AG04450 (cell line): Measurements from ENCODE around the gene MUTYH. TPM values are rescaled to one million over a fixed set of nuclear protein-coding genes. Genes with fewer than 3 reads are reported as not detected.
"Not testable (repeated sequence)": the region's sequence is repeated elsewhere in the genome, so short reads cannot be mapped to it uniquely, and the experiment has no call there.

ENCODE experiments used
- CTCF ChIA-PET: fragments of 300-600, 350-600 bp; formaldehyde crosslinking; extraction: SDS; loops from one replicate; lab custom pipeline; 2022; ENCODE audit warnings: antibody characterized with exemption, inconsistent platforms; lab: Charles Lee
- POLR2A ChIA-PET: fragments of 350-600 bp; formaldehyde crosslinking; extraction: SDS; loops from one replicate; lab custom pipeline; 2021; ENCODE audit warnings: antibody characterized with exemption, inconsistent platforms; lab: Yijun Ruan, JAX
- DNase-seq: peaks from one replicate; pipeline ENCODE4 v3.0.0-alpha.2; 2011; ENCODE audit warnings: low read depth, low spot score
- H3K27ac ChIP-seq: one replicate; pipeline ENCODE4 v1.5.1; 2012; ENCODE audit warnings: low read depth, low read length, control low read depth
- H3K27me3 ChIP-seq: one replicate; pipeline ENCODE4 v1.6.0; 2012; ENCODE audit warnings: low read length; ENCODE audit not compliant: control insufficient read depth, insufficient read depth
- H3K4me3 ChIP-seq: 2 replicates; pipeline ENCODE4 v1.5.1; 2011; ENCODE audit warnings: mild to moderate bottlenecking, low read depth, low read length, control low read depth
- H3K9me3 ChIP-seq: 2 replicates; pipeline ENCODE4 v1.5.1; 2012; ENCODE audit warnings: low read length; ENCODE audit not compliant: control insufficient read depth, insufficient read depth
- CTCF ChIP-seq: IDR thresholded peaks from 2 replicates; pipeline ENCODE4 v1.5.1; 2011; ENCODE audit warnings: low read depth, low read length, control low read depth, inconsistent platforms
- polyA plus RNA-seq: library from polyadenylated mRNA; depleted of rRNA; stranded (reverse); fragments of >200 nt; gene quantifications from 2 replicates; pipeline ENCODE4 v1.2.3, GENCODE V29; 2011; rRNA removed

Gene MUTYH
- polyA plus RNA-seq, 1 experiment: 5.8 TPM

GRCh38 chr1:45297666-45298356 lies 42.4 kb downstream of the MUTYH start:
- H3K9me3 ChIP-seq: no peaks in the 10 kb centered on the region
- CTCF ChIA-PET: interaction anchor here (0.9 to 13.9 kb wide), 2 partner anchors 282 to 498 kb away, joined by 3 to 616 read pairs; partner anchors contain the start of genes HECTD3, PLK3 and UROD
- no peaks in the 10 kb centered on the region for H3K27me3 ChIP-seq
- H3K4me3 ChIP-seq: no peak overlapping the region
- TF ChIP-seq CTCF: no peak
- POLR2A ChIA-PET: interaction anchor here (1.1 kb wide), 1 partner anchor 286 kb away, joined by 3 read pairs; the partner anchor contains the start of gene UROD
- H3K27ac ChIP-seq: no peak overlapping the region
- no peak for DNase-seq

- Histone ChIP-seq H3K9me3 (no peaks in the 10 kb centered on the region), H3K4me3 (no peak overlapping the region), H3K27ac (no peak overlapping the region), H3K27me3 (no peaks in the 10 kb centered on the region)
- ChIA-PET CTCF (interaction anchor here (1.7 to 13.9 kb wide), 3 partner anchors 9 to 276 kb away, joined by 7 to 616 read pairs (median 7); partner anchors contain the start of genes HECTD3 and UROD), POLR2A (no interaction called here)
- DNase-seq: no peak
- no peak for TF ChIP-seq CTCF
Observed at GRCh38 chr1:45291716-45292115, 48.5 kb downstream of the MUTYH start.

GRCh38 chr1:45291002-45291401 lies 49.2 kb downstream of the MUTYH start:
- H3K27me3 ChIP-seq, POLR2A ChIA-PET, H3K9me3 ChIP-seq, H3K4me3 ChIP-seq, DNase-seq, H3K27ac ChIP-seq: not testable (repeated sequence)
- CTCF ChIA-PET: interaction anchor here (0.7 to 13.9 kb wide), 3 partner anchors 10 to 275 kb away, joined by 5 to 616 read pairs (median 7); partner anchors contain the start of genes HECTD3 and UROD

- H3K9me3 ChIP-seq, CTCF ChIA-PET, H3K27me3 ChIP-seq, H3K4me3 ChIP-seq, DNase-seq, POLR2A ChIA-PET, H3K27ac ChIP-seq: not testable (repeated sequence)
Observed at GRCh38 chr1:45286521-45286920, 53.7 kb downstream of the MUTYH start.

GRCh38 chr1:45284858-45285257 lies 55.4 kb downstream of the MUTYH start:
- H3K27me3 ChIP-seq, CTCF ChIA-PET, H3K4me3 ChIP-seq, DNase-seq, H3K9me3 ChIP-seq, POLR2A ChIA-PET, H3K27ac ChIP-seq: not testable (repeated sequence)

GRCh38 chr1:45282351-45282750 lies 57.9 kb downstream of the MUTYH start:
- Histone ChIP-seq H3K9me3 (peaks cover 4% of the 10 kb centered on the region; the same call in 1 of the 2 replicates), H3K27me3 (no peaks in the 10 kb centered on the region), H3K27ac (no peak overlapping the region), H3K4me3 (no peak overlapping the region)
- POLR2A ChIA-PET: no interaction called here
- DNase-seq: no peak
- TF ChIP-seq CTCF: no peak
- CTCF ChIA-PET: no interaction called here

Other genes with a start within 250 kb of the MUTYH start
- 0.06 and 0.09 TPM in 2 replicates for gene ZSWIM5, start 133.8 kb downstream of the MUTYH start, polyA plus RNA-seq
- gene HPDL, start 13.5 kb downstream of the MUTYH start, polyA plus RNA-seq: 0.22 and 0.50 TPM in 2 replicates
- 8.1 and 10.1 TPM in 2 replicates for gene TOE1, start 270 bp downstream of the MUTYH start, polyA plus RNA-seq
- gene TESK2, start 150.7 kb upstream of the MUTYH start, polyA plus RNA-seq: 2.5 and 2.6 TPM in 2 replicates
- gene CCDC163, start 159.6 kb upstream of the MUTYH start, polyA plus RNA-seq: 0.89 and 1.0 TPM in 2 replicates
- gene MMACHC, start 159.9 kb upstream of the MUTYH start, polyA plus RNA-seq: 4.4 and 4.5 TPM in 2 replicates
- gene PRDX1, start 181.4 kb upstream of the MUTYH start, polyA plus RNA-seq: 988 and 1,110 TPM in 2 replicates
- gene AKR1A1, start 210.4 kb upstream of the MUTYH start, polyA plus RNA-seq: 150 and 175 TPM in 2 replicates
- 61.9 and 74.8 TPM in 2 replicates for gene NASP, start 243.6 kb upstream of the MUTYH start, polyA plus RNA-seq